Epithelial cell of esophagus (primary cell): ENCODE data around the gene GABPB2.
A peak's percentile ranks its signal among the peaks of the same experiment; 100 is the strongest.

ENCODE experiments used
- DNase-seq: peaks from one replicate; pipeline ENCODE4 v3.0.0; 2010; ENCODE audit warnings: low read depth
- H3K4me3 ChIP-seq: 2 replicates; pipeline ENCODE4 v1.5.1; 2011; ENCODE audit warnings: mild to moderate bottlenecking, low read length, control low read depth
- CTCF ChIP-seq: IDR thresholded peaks from 2 replicates; pipeline ENCODE4 v1.5.1; 2011; ENCODE audit warnings: low read depth, mild to moderate bottlenecking, low read length, control low read depth, inconsistent platforms; ENCODE audit not compliant: insufficient read depth; ENCODE audit errors: missing control alignments

Gene GABPB2

GRCh38 chr1:151059109-151060006 is 11.2 kb upstream of the GABPB2 start, which contains the start of gene CDC42SE1:
TSS of gene CDC42SE1 (minus strand) at chr1:151059622. CDS start at chr1:151055730, 3,892 bp downstream.
- H3K4me3 ChIP-seq, result peak within 1 kb of the TSS; percentile 94
- peak; percentile 68 for TF ChIP-seq CTCF
- DNase-seq, result peak; percentile 86

GRCh38 chr1:151060007-151060656 is 10.4 kb upstream of the GABPB2 start, which contains the start of gene MLLT11:
TSS of gene MLLT11 (plus strand) at chr1:151060397. CDS start at chr1:151067225, 6,828 bp downstream.
- TF ChIP-seq CTCF, result no peak
- peak; percentile 62 for DNase-seq
- peak within 1 kb of the TSS; percentile 94 for H3K4me3 ChIP-seq

- peak overlapping the region; percentile 94 for H3K4me3 ChIP-seq
- DNase-seq, result no peak
- TF ChIP-seq CTCF, result no peak
Measured at GRCh38 chr1:151060657-151061421, 9.7 kb upstream of the GABPB2 start.

GRCh38 chr1:151061704-151062103 is 8.9 kb upstream of the GABPB2 start:
- DNase-seq, result no peak
- TF ChIP-seq CTCF, result no peak
- no peak overlapping the region for H3K4me3 ChIP-seq

GRCh38 chr1:151062741-151063371 is 7.7 kb upstream of the GABPB2 start:
- TF ChIP-seq CTCF, result no peak
- DNase-seq, result peak; percentile 88

GRCh38 chr1:151065089-151065645 is 5.4 kb upstream of the GABPB2 start:
- no peak overlapping the region for H3K4me3 ChIP-seq
- no peak for TF ChIP-seq CTCF
- no peak for DNase-seq

More at GRCh38 chr1:151062741-151063371, 7.7 kb upstream of the GABPB2 start:
- H3K4me3 ChIP-seq, result no peak overlapping the region
